ENCODE measurements around the gene KCNG1.
A peak's percentile ranks its signal among the peaks of the same experiment; 100 is the strongest.

The KCNG1 gene

DNA sequence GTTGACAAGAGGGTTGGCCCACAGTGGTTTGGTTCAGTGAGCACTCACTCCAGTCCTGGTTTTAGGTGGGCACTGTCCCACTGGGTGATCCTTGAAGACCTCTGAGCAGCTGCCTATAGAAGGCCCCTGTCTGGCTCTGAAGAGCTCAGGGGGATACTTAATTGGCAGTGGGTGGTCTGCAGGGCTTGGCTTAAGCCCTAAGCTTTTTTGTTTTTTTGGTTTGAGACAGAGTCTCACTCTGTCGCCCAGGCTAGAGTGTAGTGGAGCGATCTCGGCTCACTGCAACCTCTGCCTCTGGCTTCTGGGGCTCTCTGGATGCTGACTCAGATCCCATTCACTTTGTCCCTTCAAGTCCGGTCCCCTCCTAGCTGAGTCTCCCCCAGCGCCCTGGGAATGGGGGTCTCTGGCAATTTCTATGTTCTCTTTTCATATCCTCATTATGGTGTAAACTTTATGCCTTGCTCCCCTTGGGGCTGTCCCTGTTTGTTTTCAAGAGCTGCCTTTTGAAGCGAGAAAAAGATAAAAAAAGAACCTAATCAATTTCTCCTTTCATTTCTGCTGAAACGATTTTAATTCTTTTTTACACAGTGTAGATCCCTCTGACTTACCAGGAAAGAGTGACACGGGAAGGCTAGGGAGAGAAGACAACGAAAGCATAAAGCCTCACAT is 12.2 kb upstream of the KCNG1 start:
- no peak for DNase-seq

DNA sequence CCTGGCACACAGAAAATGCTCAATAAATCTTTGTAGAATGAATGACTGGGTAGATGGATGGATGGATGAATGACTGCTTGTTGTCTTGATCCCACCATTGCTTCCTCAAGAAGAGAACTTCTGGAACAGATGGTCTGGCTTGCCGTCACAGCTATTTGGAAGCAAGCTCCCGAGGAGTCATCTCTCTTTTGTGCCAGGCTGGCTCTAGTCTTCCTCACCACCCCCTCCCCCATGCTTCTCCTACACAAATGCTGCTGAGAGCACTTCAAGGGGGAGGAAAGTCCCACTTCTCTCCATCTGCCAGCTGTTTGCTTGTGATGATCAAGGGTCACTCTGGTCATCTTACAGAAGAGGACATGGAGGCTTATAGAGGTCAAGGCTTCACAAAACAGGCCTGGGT is 11.6 kb upstream of the KCNG1 start:
- no peak for DNase-seq

DNA sequence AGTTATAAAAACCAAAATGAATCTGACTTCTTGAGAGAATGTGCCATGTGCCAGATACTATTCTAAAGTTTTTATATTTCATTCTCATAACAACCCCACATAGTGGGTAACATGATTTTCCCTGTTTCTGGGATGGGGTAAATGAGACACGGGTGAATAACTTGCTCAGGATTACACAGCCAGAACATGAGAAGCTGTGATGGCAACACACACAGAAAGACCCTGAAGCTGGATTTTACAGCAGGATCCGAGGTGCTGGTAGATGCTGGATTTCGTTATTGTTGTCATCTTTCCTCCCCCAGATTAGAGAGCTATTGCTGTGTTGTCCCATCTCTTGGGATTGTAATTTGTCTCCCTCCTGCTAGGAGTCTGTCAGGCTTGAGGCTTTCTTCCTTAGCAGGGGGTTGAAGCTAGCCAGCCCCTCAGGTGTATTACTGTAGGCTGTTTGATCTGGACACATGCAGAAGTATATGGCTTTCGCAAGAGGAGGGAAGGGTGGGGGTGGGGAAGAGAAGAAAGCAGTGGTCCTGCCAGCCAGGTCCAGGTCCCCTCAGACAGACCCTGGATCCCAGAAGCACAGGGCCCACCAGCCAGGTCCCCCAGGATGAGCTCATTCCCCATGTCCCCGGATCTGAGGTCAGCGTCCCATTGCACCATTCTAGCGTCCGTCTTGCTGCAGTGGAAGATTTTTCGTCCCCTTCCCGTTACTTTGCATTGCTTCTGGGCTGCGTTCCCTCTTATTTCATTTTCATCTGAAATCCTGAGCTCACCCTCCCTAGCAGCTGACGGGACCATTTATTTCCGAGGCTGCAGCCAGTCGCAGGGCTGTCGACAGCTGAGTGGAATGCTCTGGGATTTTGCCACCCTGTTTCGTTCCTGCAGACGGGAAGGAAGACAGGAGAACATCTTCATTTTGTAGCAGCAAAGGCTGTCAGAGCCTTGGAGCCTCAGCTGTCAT is 7.3 kb upstream of the KCNG1 start:
- DNase-seq, result no peak

DNA sequence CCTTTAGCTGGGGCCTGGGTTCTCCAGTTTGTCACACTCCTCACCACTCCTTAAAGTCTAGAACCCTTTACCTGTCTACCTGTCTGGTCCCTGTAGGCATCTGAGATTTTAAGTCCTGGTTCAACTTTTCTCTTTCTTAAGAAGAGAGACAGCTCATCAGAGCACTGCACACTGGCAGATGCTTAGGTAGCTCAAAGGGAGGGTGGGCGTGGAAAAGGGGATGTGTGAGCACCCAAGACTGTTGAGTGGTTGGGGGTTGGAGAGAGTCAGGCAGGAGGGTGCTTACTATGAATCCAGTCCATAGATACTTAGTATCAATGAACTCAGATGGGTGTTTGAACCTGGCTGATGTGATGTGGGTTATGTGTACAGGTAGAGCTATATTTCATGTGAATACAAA is 6.6 kb upstream of the KCNG1 start:
- DNase-seq, result no peak

DNA sequence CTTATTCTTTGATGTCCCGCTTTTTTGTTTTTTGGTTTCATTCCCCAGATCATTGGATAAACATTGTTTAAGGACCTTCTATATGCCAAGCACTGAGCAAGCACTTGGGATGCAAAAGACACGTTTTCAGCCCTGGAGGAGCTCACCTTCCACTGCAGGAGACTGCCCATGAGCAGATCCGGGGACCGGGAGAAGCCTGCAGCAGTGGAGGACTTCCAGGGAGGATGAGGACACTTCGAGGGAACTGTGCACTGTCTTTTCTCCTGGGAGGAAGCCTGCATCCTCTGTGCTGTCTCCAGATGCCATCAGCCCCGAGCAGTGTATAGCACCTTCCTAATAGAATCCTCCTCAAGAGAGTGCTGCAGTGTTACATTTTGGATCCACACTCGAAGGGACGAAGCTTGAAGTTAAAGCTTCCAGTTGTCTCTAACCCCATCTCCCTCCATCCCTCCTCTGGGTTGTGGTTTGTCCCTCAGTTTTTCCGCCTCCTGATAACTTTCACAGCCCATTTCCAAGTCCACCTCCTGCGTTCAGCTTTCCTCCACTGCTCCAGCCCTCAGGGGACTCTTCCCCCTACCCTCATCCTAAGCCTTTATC is 5.8 kb upstream of the KCNG1 start:
- DNase-seq, result no peak

DNA sequence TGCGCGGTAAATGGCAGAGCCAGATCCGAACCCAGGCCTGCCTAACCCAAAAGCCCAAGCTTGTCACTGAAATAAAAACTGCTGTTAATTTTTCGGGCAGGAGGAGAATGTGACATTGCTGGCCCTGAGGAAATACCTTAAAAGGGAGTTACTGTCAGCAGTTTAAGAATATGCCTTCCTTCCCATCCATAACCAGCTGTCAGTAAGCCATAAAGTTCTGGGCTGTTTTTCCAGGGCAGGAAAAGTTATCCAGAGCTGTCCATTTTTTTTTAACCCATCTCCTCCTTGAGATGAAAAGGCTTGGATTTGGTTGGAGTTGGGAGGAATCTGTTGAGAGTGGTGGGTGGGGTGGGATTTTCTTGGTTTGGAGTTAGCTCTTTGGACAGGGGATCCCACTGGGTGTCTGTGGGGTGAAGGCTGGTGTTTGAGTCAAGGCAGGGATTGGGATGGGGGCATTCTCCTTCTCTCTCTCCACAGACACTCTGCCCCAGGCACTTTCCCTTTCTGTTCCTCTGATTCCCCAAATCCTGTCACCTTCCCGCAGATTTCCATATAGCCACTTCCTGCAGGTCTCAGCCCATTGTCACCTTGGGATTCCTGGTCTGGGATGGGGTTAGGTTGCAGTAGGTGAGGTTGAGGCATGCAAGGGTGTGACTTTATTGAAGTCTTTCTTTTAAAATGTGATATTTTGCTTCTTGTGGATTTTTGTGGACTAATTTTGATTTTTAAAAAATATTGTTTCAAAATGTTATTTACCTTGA is 4.3 kb upstream of the KCNG1 start:
- no peak for DNase-seq

DNA sequence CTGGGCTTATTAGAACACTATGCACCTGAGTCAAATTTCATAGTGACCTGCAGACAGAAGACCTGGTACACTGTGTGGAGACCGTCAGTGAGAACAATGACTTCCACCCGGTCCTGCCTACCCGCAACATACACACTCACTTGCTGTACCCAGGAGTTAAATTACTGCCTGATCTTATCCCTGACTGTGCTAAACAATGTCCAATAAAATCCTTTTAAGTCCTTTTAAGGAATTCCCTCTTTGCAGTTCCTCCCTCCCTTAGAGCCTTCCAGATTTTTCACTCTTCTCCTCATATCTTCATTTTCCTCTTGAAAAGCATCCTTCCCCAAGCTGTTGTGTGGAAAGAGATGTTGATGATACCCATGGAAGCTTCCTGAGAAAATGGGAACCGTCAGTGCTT is 3.4 kb upstream of the KCNG1 start:
- DNase-seq, result no peak

DNA sequence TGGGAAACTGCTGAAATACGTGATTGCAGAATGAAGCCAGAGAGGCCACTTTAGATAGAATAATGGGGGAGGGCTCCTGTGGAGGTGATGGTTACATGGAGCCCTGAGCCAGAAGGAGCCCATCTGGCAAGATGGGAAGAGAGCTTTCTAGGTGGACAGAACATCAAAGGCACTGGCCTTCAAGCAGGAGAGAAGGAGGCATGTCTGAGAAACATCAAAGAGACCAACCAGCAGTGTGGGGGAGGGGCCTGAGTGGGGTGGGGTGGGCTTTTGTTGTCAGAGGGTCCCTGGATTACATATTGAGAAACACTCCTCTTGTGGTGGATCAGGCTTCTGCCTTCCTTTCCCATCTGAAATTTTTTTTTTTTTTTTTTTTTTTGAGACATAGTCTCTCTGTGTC is 1.9 kb upstream of the KCNG1 start:
- no peak for DNase-seq

DNA sequence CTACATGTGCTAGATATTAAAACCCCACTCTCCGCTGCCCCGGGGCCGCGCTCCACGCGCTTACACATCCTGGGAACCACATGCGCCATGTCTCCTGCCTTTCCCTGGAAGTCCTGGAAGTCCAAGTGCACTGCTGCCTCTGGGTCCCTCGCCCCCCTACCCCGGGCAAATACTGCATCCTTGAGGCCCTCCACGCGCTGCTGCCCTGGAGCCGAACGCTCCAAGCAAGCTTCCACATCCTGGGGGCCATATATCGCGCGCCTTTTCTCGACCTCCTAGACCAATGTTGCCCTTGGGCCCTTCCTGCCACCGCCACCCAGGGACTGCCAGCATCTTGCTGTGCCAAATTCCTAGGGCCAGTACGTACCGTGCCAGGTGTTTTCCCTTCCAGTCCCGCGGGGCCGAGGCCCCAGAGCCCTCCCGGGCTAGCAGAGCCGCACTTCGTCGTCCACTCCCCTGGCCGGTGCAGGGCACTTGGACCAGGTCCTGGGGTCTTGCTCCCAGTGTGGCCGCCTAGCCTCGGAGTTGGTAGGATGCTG is 779 bp upstream of the KCNG1 start:
- no peak for DNase-seq

DNA sequence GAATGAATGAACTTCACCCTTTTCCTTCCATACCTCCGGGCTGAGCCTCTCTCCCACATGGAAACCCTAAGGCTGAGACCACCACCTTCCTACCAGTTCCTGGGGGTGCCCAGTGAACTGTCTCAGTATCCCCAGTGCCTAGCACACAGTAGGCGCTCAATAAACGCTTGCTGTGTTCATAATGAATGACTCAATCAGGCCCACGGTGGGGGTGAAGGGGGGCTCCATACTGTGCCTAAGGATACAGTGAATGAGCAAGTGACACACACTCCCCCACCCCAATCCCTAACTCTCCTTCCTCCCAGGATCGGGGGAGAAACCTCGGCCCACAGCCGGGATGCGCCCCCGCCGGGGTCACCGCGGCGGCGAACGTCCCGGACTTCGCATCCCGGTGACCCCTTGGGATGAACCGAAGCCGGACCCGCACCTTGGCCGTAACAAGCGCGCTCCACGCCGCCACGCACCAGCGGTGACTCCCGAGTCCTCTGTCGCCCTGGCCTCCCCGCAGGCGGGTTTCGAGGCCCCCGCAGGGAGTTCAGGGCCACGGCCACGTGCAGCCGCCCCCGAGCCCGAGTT is 592 bp downstream of the KCNG1 start:
- DNase-seq, result no peak

DNA sequence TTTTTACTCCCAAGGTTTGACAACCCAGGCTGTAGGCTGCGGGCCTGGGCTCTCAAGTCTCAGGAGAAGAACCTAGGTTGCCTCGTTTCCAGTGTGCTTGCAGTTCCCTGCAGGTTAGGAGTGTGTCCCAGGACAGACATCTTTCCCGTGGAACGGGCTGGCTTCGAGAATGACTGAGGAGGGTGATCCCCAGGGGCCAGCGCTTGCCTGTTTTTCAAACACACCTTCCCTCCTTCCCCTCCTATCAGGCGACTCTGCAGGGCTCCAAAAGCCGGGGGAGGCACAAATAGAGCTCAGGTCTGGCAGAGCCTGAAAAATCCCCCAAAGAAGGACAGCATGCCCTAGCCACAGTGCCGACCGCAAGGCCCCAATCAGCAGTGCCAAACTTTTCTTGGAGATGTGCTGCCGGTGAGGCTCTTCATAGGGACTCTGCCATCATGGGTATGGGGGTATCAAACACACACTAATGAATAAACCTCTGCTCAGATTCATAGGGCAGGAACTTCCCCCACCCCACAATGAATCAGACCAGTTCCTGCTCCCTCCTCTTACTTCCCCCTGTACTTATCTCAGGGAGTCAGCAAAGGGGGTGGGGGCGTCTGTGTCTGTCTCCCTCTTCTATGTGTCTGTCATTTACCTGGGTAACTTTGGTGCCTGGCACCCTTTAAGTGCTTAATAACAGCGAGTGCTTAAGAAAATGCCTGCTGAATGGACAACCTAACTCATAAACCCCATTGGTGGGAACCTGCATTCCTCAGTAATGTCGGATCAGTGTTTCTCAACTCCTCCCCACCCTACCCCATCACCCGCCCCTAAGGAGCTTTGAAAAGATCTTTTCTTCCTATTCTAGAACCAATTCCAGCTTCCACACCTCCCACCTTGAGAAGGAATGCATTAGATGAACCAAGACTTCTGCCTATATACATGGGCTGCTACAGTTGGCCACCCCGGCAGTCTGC is 1.6 kb downstream of the KCNG1 start:
- no peak for DNase-seq

DNA sequence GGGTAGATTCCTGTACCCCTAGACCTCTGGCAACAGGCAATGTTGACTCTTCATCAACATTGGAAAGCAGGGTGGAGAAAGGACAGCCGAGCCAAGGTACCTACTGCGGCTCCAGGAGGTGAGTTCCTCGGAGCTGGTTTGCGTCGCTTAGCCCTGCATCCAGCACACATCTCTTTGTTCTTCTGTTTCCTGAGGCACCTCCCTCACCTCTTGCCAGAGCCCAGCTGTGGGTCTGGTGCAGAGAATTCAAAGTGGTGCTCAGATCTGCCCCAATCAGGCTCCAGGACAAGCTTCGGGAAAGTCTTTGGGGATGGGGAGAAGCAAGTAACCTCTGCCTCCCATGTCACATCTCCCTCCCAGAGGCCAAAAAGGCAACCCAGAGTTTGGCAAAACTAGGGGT is 2.2 kb downstream of the KCNG1 start:
- DNase-seq, result no peak

DNA sequence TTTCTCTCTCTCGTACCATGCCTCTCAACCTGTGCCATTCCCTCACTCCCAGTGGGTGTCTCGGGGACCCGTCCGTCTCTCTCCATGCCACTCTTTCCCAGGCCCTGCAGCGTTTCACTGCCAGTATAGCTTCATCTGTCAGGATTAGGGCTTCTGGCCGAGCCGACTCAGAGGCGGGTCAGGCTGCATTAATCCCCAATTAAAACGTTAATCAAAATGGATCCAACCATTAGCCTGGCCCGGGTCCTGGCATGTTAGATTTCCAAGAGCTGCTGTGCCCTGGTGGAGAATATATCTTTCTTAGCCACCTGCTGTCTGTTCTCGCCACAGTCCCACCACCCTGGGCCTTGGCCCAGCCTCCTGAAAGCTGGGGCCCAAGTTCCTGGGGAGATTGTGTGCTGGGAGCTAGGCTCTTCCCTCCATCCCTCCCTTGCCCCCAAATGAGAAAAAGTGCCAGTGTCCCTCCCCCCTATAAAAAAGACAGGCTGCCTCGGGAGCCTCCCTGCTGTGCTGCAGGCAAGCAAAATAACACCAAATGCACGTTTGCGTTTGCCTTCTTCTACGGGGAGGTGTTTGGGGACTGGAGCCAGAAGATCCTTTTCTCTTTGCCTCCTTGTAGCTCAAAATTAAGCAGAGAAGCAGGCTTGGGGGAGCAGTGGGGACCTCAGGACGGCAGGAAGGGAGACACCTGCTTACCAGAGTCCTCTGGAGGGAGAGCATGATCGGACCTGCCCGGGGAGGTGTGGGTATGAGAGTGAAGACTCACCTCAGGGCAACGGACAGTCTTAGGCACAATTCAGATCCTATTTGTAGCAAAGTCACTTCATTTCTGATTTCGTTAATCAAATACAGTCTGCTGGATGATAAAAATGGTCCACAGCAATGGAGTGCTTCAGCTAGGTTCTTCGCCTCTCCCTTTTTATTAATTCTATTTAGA is 3.0 kb downstream of the KCNG1 start:
- DNase-seq, result no peak

DNA sequence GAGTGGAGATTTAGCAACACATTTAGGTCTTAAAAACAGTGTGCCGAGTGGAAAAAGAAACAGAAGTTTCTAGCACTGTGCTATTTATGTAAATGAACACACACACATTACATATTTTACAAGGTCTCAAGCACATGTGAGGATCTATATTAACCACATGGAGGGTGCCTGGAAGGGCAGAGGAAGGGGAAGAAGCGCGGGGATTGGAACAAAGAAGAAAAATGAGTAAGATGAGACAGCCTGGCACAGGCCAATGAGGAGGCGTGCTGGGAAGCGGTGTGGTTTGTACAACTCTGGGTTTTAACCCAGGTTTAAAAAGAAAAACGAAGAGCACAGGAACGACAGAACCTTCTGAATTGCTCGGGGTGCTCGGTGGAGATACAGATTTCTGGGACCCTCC is 5.7 kb downstream of the KCNG1 start:
- no peak for DNase-seq

DNA sequence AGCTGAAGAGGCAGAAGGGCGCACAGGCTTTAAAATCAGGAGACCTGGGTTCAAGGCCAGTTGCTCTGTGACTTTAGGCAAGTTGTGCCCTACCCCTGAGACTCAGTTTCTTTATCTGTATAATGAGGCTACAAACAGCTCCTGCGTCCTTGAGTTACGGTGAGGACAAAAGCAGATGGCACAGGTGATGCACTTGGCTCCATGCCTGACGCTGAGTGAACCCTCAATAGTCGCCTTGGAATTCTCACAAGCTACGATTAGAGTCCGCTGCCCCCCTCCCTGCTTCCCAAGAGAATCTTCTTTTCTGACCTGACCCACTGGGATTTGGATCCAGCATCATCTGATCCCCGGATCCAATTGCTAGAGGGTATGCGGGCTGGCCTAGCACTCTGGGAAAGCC is 6.4 kb downstream of the KCNG1 start:
- DNase-seq, result no peak

DNA sequence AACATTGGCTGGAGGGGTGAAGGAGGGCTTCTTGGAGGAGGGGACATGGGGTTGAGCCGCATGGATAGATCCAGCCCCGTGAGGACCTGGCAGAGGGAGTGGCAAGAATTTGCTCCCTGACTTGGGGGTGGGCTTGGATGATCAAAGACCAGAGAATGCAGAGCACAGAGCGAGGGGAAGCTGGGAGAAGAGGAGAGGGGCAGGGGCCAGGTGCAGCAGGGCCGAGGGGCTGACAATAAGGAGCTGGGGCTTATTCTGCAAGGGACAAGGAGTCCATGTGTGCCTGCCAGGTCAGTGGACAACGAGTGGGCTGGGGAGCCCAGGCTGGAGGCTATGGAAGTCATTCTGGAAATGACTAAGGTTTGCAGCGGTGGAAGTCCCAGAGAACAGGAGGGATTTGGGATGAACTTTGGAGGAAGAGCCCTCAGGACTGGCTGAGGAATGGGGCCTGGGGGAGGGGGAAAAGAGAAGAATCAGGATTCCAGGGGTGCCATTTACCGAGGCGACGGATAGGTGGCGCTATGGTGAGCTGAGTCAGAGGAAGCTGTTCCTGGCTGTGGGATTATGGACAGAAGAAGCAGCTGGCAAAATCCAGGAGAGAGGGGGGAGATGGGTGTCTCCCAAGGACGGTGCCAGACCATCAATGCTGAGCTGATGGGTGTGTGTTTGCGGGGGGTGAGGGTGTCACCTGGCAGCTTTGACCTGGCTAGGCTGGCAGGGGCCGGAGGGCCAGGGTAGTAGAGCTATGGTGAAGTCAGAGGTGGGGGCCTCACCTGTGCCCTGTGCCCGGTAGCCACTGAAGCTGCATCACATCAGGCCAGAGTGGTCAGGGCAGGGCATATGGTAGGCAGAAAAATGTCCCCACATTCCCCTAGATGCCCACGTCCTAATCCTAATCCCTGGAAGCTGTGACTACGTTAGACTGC is 7.8 kb downstream of the KCNG1 start:
- peak; percentile 20 for DNase-seq

DNA sequence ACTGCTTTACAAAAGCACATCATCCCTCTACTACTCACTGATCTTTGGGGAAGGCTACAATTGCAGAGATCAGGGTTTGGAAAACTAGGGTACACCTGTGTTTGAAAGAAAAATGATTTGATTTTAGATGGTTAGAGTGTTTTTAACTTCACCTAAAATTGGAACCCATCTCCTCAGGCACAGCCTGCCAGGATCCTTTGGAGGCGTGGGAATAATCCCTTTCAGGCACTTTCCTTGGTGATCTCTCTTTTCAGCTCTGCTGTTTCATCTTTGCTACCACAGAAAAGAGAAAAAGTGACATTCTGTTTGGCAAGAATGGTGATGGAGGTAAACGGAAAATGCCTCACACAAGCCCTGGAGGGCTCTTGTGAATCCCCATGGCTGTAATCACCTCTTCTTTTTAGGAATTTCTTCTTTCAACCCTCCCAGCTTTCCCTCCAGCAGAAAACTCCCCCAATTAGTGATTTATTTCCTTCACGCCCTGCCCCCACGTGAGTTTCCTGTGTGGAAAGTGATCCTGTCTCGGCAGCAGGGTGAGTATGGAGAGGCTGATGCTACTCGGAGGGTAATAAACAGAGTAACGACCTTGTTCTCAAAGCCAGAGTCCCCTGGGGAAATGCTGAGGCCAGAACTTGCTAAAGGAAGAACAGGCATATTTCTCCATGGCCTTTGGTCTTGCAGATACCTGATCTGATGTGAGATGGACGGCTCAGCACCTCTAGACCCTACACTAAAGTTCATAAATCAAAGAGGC is 9.2 kb downstream of the KCNG1 start:
- no peak for DNase-seq

DNA sequence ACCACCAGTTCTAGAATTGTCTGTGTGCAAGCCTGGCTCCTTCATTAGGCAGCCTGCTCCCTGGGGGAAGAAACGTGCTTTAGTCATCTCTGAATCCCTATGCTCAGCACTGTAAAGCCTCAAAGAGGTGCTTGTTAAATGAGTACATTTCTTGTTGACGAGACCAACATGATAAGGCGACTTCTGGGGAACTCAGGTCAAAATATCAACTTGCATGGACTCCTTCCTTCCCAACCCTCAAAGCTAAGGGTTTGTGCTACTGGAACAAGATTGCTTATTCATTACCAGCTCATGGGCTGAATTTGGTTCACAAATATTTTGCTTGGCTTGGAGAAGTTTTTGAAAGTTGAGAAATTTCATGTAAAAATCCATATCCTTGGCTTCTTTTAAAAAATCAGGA is 10.6 kb downstream of the KCNG1 start:
- DNase-seq, result no peak

Measured in NCI-H774 (cell line).